Breast epithelium (tissue), 4 donors: Measurements from ENCODE around the gene BIN1. TPM values are rescaled to one million over a fixed set of nuclear protein-coding genes. Genes with fewer than 3 reads are reported as not detected.

Experiments used
- DNase-seq, 2 donors: peaks; one replicate each; pipeline ENCODE4 v3.0.0-alpha.2; 2019; ENCODE audit warnings: low spot score in 2 of 2
- H3K27ac ChIP-seq, 2 donors: fragments of 200-600 bp; sonication (generic) in 1 of 2; one replicate each; pipeline ENCODE4 v1.5.1; 2016 to 2019; ENCODE audit warnings: mild to moderate bottlenecking in 1 of 2
- H3K27me3 ChIP-seq, 2 donors: fragments of 200-600 bp; sonication (generic) in 1 of 2; one replicate each; pipeline versions ENCODE4 v1.5.1 to v1.6.0; 2017 to 2019; ENCODE audit warnings: control low read depth in 1 of 2, mild to moderate bottlenecking in 1 of 2
- H3K36me3 ChIP-seq: fragments of 200-600 bp; one replicate; pipeline ENCODE4 v1.5.1; 2019
- H3K4me1 ChIP-seq, 2 donors: fragments of 200-600 bp; sonication (generic); one replicate each; pipeline ENCODE4 v1.5.1; 2016 to 2019; ENCODE audit warnings: control low read depth in 1 of 2
- H3K4me3 ChIP-seq, 3 donors: fragments of 200-600 bp; sonication (generic); 1 replicate in 2 of 3; 2 replicates in 1 of 3; pipeline ENCODE4 v1.5.1; 2016 to 2019; ENCODE audit warnings: mild to moderate bottlenecking in 3 of 3, moderate library complexity in 2 of 3
- H3K9me3 ChIP-seq, 2 donors: fragments of 200-600 bp; sonication (generic) in 1 of 2; one replicate each; pipeline ENCODE4 v1.5.1; 2016 to 2019; ENCODE audit warnings: control low read depth in 1 of 2
- CTCF ChIP-seq, 3 donors: fragments of 450-650 bp; IDR thresholded peaks; one replicate each; pipeline ENCODE4 v1.5.1; 2016 to 2017; ENCODE audit warnings: antibody characterized with exemption in 3 of 3, mild to moderate bottlenecking in 3 of 3, moderate library complexity in 3 of 3
- POLR2A ChIP-seq: fragments of 450-650 bp; IDR thresholded peaks from one replicate; pipeline ENCODE4 v1.6.1; 2016; ENCODE audit warnings: antibody characterized with exemption, mild to moderate bottlenecking, moderate library complexity
- POLR2AphosphoS5 ChIP-seq, 3 donors: sonication (generic); formaldehyde crosslinking; IDR thresholded peaks; one replicate each; pipeline ENCODE4 v1.6.1; 2017; ENCODE audit warnings: antibody characterized with exemption in 3 of 3
- intact Hi-C: fragments of 100-400 bp; cut with DNase I; formaldehyde crosslinking; loops from one replicate; pipeline ENCODE4 v1.15.1; 2023; ENCODE audit warnings: low total_unique reads
- total RNA-seq, 3 donors: library from RNA; depleted of rRNA; stranded (reverse); fragments of >200 nt; gene quantifications; one replicate each; pipeline ENCODE4 v1.1.0, GENCODE V29; 2016

BIN1 gene
- total RNA-seq, 3 donors from 2014 or later: 30.1 to 74.4 (median 59.3) TPM

GRCh38 chr2:127071901-127072328, 35.0 kb downstream of the BIN1 start:
- Histone ChIP-seq H3K27me3 (no peaks in the 10 kb centered on the region), H3K9me3 (no peaks in the 10 kb centered on the region), H3K27ac (peak overlapping the region in 1 of 2 donors; percentile 20), H3K4me1 (no peaks in the 10 kb centered on the region), H3K36me3 (no peaks in the 10 kb centered on the region), H3K4me3 (no peak overlapping the region)
- TF ChIP-seq CTCF (IDR thresholded peaks at IDR 0.05): no peak
- no peak for TF ChIP-seq POLR2AphosphoS5 (IDR thresholded peaks at IDR 0.05)
- TF ChIP-seq POLR2A: no peak
- intact Hi-C loops: no loop called here
- no peak for DNase-seq

GRCh38 chr2:127070221-127070620, 36.7 kb downstream of the BIN1 start:
- Histone ChIP-seq H3K4me1 (peaks cover 0 to 3% of the 10 kb centered on the region in 2 donors), H3K27ac (peak overlapping the region in 1 of 2 donors; percentile 19), H3K36me3 (no peaks in the 10 kb centered on the region), H3K27me3 (no peaks in the 10 kb centered on the region), H3K4me3 (no peak overlapping the region), H3K9me3 (no peaks in the 10 kb centered on the region)
- intact Hi-C loops: no loop called here
- TF ChIP-seq POLR2A: no peak
- no peak for DNase-seq

GRCh38 chr2:127069536-127069935, 37.4 kb downstream of the BIN1 start:
- DNase-seq: no peak
- Histone ChIP-seq H3K4me3 (no peak overlapping the region), H3K27ac (peak overlapping the region in 1 of 2 donors; percentile 19), H3K9me3 (no peaks in the 10 kb centered on the region), H3K4me1 (peaks cover 0 to 5% of the 10 kb centered on the region in 2 donors), H3K36me3 (no peaks in the 10 kb centered on the region), H3K27me3 (no peaks in the 10 kb centered on the region)
- intact Hi-C loops: no loop called here
- TF ChIP-seq CTCF (IDR thresholded peaks at IDR 0.05): no peak
- no peak for TF ChIP-seq POLR2A
- no peak for TF ChIP-seq POLR2AphosphoS5 (IDR thresholded peaks at IDR 0.05)

- intact Hi-C loops: no loop called here
- TF ChIP-seq POLR2A: no peak
- no peak for TF ChIP-seq POLR2AphosphoS5 (IDR thresholded peaks at IDR 0.05)
- TF ChIP-seq CTCF (IDR thresholded peaks at IDR 0.05): no peak
- H3K27ac ChIP-seq: peak overlapping the region in 1 of 2 donors; percentile 26
- no peak overlapping the region for H3K4me3 ChIP-seq
- H3K9me3 ChIP-seq: no peaks in the 10 kb centered on the region
- H3K27me3 ChIP-seq: no peaks in the 10 kb centered on the region
- H3K4me1 ChIP-seq: peaks cover 0 to 9% of the 10 kb centered on the region in 2 donors
- no peak for DNase-seq
- no peaks in the 10 kb centered on the region for H3K36me3 ChIP-seq
Measured at GRCh38 chr2:127069003-127069402, 38.0 kb downstream of the BIN1 start.

- intact Hi-C loops: no loop called here
- peak overlapping the region; percentile 26 to 66 for H3K27ac ChIP-seq
- peaks cover 0 to 9% of the 10 kb centered on the region in 2 donors for H3K4me1 ChIP-seq
- no peaks in the 10 kb centered on the region for H3K36me3 ChIP-seq
- no peak for TF ChIP-seq POLR2AphosphoS5 (IDR thresholded peaks at IDR 0.05)
- TF ChIP-seq POLR2A: no peak
- TF ChIP-seq CTCF (IDR thresholded peaks at IDR 0.05): no peak
- H3K4me3 ChIP-seq: no peak overlapping the region
- no peaks in the 10 kb centered on the region for H3K27me3 ChIP-seq
- DNase-seq: no peak
- no peaks in the 10 kb centered on the region for H3K9me3 ChIP-seq
Measured at GRCh38 chr2:127068351-127068741, 38.6 kb downstream of the BIN1 start.
